Mucosa of stomach (tissue), 1 donor: Measurements from ENCODE around the gene ZNF586.
"Not testable (repeated sequence)": the region's sequence is repeated elsewhere in the genome, so short reads cannot be mapped to it uniquely, and the experiment has no call there.

Source experiments
- H3K27me3 ChIP-seq: one replicate; pipeline ENCODE4 v1.7.0; 2013; ENCODE audit warnings: mild to moderate bottlenecking, low read length; ENCODE audit not compliant: control insufficient read depth, insufficient read depth
- H3K36me3 ChIP-seq: one replicate; pipeline ENCODE4 v1.7.0; 2013; ENCODE audit warnings: low read length; ENCODE audit not compliant: control insufficient read depth, insufficient read depth
- H3K4me1 ChIP-seq: one replicate; pipeline ENCODE4 v1.7.0; 2013; ENCODE audit warnings: mild to moderate bottlenecking, low read length; ENCODE audit not compliant: control insufficient read depth, insufficient read depth
- H3K4me3 ChIP-seq: one replicate; pipeline ENCODE4 v1.7.0; 2013; ENCODE audit warnings: low read length
- H3K9ac ChIP-seq: one replicate; pipeline ENCODE4 v1.7.0; 2013; ENCODE audit warnings: mild to moderate bottlenecking, low read length, moderate library complexity
- H3K9me3 ChIP-seq: one replicate; pipeline ENCODE4 v1.7.0; 2013; ENCODE audit warnings: mild to moderate bottlenecking, low read length, moderate library complexity; ENCODE audit not compliant: control insufficient read depth
- donor health status: Pancreatic carcinoma.

Gene ZNF586

GRCh38 chr19:57759096-57759495 lies 10.4 kb upstream of the ZNF586 start:
- H3K9ac ChIP-seq = no peak overlapping the region
- no peak overlapping the region for H3K4me3 ChIP-seq
- no peaks in the 10 kb centered on the region for H3K4me1 ChIP-seq
- peaks cover 3% of the 10 kb centered on the region for H3K36me3 ChIP-seq
- H3K27me3 ChIP-seq = no peaks in the 10 kb centered on the region
- peaks cover 5% of the 10 kb centered on the region for H3K9me3 ChIP-seq

- no peaks in the 10 kb centered on the region for H3K9me3 ChIP-seq
- H3K27me3 ChIP-seq = no peaks in the 10 kb centered on the region
- no peak overlapping the region for H3K9ac ChIP-seq
- H3K4me3 ChIP-seq = no peak overlapping the region
- H3K36me3 ChIP-seq = no peaks in the 10 kb centered on the region
- H3K4me1 ChIP-seq = no peaks in the 10 kb centered on the region
Measured at GRCh38 chr19:57771417-57771816, 1.9 kb downstream of the ZNF586 start.

- Histone ChIP-seq H3K27me3 (no peaks in the 10 kb centered on the region), H3K9ac (no peak overlapping the region), H3K4me1 (no peaks in the 10 kb centered on the region), H3K36me3 (peaks cover 2% of the 10 kb centered on the region), H3K9me3 (peaks cover 4% of the 10 kb centered on the region), H3K4me3 (no peak overlapping the region)
Measured at GRCh38 chr19:57773488-57773887, 4.0 kb downstream of the ZNF586 start.

- no peak overlapping the region for H3K9ac ChIP-seq
- no peaks in the 10 kb centered on the region for H3K4me1 ChIP-seq
- no peak overlapping the region for H3K4me3 ChIP-seq
- peaks cover 11% of the 10 kb centered on the region for H3K36me3 ChIP-seq
- peaks cover 13% of the 10 kb centered on the region for H3K9me3 ChIP-seq
- H3K27me3 ChIP-seq = no peaks in the 10 kb centered on the region
Measured at GRCh38 chr19:57776764-57777296, 7.4 kb downstream of the ZNF586 start.

- H3K4me1 ChIP-seq = no peaks in the 10 kb centered on the region
- no peaks in the 10 kb centered on the region for H3K27me3 ChIP-seq
- H3K9me3 ChIP-seq = peaks cover 13% of the 10 kb centered on the region
- H3K36me3 ChIP-seq = peaks cover 11% of the 10 kb centered on the region
- no peak overlapping the region for H3K4me3 ChIP-seq
- H3K9ac ChIP-seq = no peak overlapping the region
Measured at GRCh38 chr19:57778336-57778735, 8.9 kb downstream of the ZNF586 start.

- H3K4me3 ChIP-seq = no peak overlapping the region
- H3K9ac ChIP-seq = no peak overlapping the region
- no peaks in the 10 kb centered on the region for H3K27me3 ChIP-seq
- peaks cover 13% of the 10 kb centered on the region for H3K9me3 ChIP-seq
- peaks cover 11% of the 10 kb centered on the region for H3K36me3 ChIP-seq
- no peaks in the 10 kb centered on the region for H3K4me1 ChIP-seq
Measured at GRCh38 chr19:57779220-57779845, 9.9 kb downstream of the ZNF586 start.

- Histone ChIP-seq H3K36me3 (peaks cover 13% of the 10 kb centered on the region), H3K27me3 (no peaks in the 10 kb centered on the region), H3K4me1 (no peaks in the 10 kb centered on the region), H3K9me3 (no peaks in the 10 kb centered on the region), H3K9ac (no peak overlapping the region), H3K4me3 (no peak overlapping the region)
Measured at GRCh38 chr19:57786286-57786685, 16.8 kb downstream of the ZNF586 start.

GRCh38 chr19:57786906-57787305 lies 17.4 kb downstream of the ZNF586 start:
- H3K4me3 ChIP-seq = no peak overlapping the region
- no peaks in the 10 kb centered on the region for H3K9me3 ChIP-seq
- H3K4me1 ChIP-seq = no peaks in the 10 kb centered on the region
- no peaks in the 10 kb centered on the region for H3K27me3 ChIP-seq
- H3K36me3 ChIP-seq = peaks cover 13% of the 10 kb centered on the region
- H3K9ac ChIP-seq = no peak overlapping the region

- Histone ChIP-seq H3K27me3 (no peaks in the 10 kb centered on the region), H3K4me3 (no peak overlapping the region), H3K9me3 (no peaks in the 10 kb centered on the region), H3K36me3 (peaks cover 13% of the 10 kb centered on the region), H3K4me1 (no peaks in the 10 kb centered on the region), H3K9ac (no peak overlapping the region)
Measured at GRCh38 chr19:57788114-57788692, 18.7 kb downstream of the ZNF586 start.

- no peaks in the 10 kb centered on the region for H3K4me1 ChIP-seq
- no peaks in the 10 kb centered on the region for H3K9me3 ChIP-seq
- H3K9ac ChIP-seq = no peak overlapping the region
- peaks cover 13% of the 10 kb centered on the region for H3K36me3 ChIP-seq
- no peaks in the 10 kb centered on the region for H3K27me3 ChIP-seq
- no peak overlapping the region for H3K4me3 ChIP-seq
Measured at GRCh38 chr19:57789288-57789687, 19.8 kb downstream of the ZNF586 start.

- not testable (repeated sequence) for H3K36me3 ChIP-seq, H3K4me3 ChIP-seq, H3K9ac ChIP-seq, H3K4me1 ChIP-seq, H3K9me3 ChIP-seq, H3K27me3 ChIP-seq
Measured at GRCh38 chr19:57796580-57796979, 27.1 kb downstream of the ZNF586 start.

GRCh38 chr19:57800696-57801095 lies 31.2 kb downstream of the ZNF586 start:
- H3K4me1 ChIP-seq = peaks cover 31% of the 10 kb centered on the region
- H3K9me3 ChIP-seq = no peaks in the 10 kb centered on the region
- no peak overlapping the region for H3K4me3 ChIP-seq
- no peak overlapping the region for H3K9ac ChIP-seq
- H3K36me3 ChIP-seq = no peaks in the 10 kb centered on the region
- no peaks in the 10 kb centered on the region for H3K27me3 ChIP-seq
